ENCODE results near the gene GAS7.
A peak's percentile ranks its signal among the peaks of the same experiment; 100 is the strongest.

Gene GAS7

DNA sequence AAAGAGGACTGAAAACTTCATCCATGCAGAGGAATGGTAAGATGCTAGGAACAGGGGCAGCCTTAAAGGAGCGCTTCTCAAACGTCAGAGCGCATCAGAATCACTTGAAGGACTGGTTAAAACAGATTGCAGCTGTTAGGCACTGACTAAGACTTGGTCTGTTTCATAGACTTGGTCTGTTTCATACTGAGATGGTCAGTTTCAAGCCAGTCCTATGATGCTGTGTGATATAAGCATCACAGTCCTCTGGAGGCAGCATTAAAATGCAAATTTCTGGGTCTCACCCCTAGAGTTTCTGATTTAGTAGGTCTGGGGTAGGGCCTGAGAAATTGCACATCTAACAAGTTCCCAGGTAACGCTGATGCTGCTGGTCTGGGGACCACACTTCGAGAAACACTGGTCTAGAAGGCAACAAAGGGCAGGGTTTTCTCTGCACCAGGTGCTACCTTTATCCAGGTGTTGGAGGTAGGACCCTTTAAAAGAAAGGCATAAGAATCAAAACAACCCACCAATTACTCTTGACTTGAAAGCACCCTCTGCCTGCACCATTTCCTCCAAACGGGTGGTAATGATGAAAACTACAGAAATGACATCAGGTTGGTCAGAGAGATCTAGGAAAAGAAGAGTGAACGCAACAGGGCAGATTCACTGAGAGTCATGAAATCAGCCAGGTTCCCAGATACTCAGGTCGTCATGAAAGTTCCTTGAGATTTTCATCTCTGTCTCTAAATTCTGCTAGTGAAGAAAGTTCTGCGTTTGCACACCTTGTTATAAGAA is 198.3 kb downstream of the GAS7 start:
- TF ChIP-seq, protein P1, sequence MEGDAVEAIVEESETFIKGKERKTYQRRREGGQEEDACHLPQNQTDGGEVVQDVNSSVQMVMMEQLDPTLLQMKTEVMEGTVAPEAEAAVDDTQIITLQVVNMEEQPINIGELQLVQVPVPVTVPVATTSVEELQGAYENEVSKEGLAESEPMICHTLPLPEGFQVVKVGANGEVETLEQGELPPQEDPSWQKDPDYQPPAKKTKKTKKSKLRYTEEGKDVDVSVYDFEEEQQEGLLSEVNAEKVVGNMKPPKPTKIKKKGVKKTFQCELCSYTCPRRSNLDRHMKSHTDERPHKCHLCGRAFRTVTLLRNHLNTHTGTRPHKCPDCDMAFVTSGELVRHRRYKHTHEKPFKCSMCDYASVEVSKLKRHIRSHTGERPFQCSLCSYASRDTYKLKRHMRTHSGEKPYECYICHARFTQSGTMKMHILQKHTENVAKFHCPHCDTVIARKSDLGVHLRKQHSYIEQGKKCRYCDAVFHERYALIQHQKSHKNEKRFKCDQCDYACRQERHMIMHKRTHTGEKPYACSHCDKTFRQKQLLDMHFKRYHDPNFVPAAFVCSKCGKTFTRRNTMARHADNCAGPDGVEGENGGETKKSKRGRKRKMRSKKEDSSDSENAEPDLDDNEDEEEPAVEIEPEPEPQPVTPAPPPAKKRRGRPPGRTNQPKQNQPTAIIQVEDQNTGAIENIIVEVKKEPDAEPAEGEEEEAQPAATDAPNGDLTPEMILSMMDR (IDR thresholded peaks at IDR 0.05; ENCODE audit: low read depth, low read length): no peak
- no peak for DNase-seq (ENCODE audit: low read depth in 2 of 2)
- H3K4me3 ChIP-seq (replicated peaks in 1 of 2; ENCODE audit: low read depth in 2 of 2, low read length in 2 of 2): no peak overlapping the region

GRCh38 chr17:9998060-9998459 is 200.3 kb downstream of the GAS7 start:
- H3K4me3 ChIP-seq (replicated peaks in 1 of 2; ENCODE audit: low read depth in 2 of 2, low read length in 2 of 2): no peak overlapping the region
- TF ChIP-seq, protein P1 (IDR thresholded peaks at IDR 0.05; ENCODE audit: low read depth, low read length): no peak
- no peak for DNase-seq (ENCODE audit: low read depth in 2 of 2)

GRCh38 chr17:9994761-9995160 is 203.6 kb downstream of the GAS7 start:
- TF ChIP-seq, protein P1 (IDR thresholded peaks at IDR 0.05; ENCODE audit: low read depth, low read length): no peak
- no peak overlapping the region for H3K4me3 ChIP-seq (replicated peaks in 1 of 2; ENCODE audit: low read depth in 2 of 2, low read length in 2 of 2)
- DNase-seq (ENCODE audit: low read depth in 2 of 2): no peak

GRCh38 chr17:9991796-9992195 is 206.6 kb downstream of the GAS7 start:
- no peak for DNase-seq (ENCODE audit: low read depth in 2 of 2)
- no peak overlapping the region for H3K4me3 ChIP-seq (replicated peaks in 1 of 2; ENCODE audit: low read depth in 2 of 2, low read length in 2 of 2)
- TF ChIP-seq, protein P1 (IDR thresholded peaks at IDR 0.05; ENCODE audit: low read depth, low read length): no peak

- DNase-seq (ENCODE audit: low read depth in 2 of 2): no peak
- TF ChIP-seq, protein P1 (IDR thresholded peaks at IDR 0.05; ENCODE audit: low read depth, low read length): no peak
- no peak overlapping the region for H3K4me3 ChIP-seq (replicated peaks in 1 of 2; ENCODE audit: low read depth in 2 of 2, low read length in 2 of 2)
These were observed 207.1 kb downstream of the GAS7 start for GRCh38 chr17:9991351-9991750.

DNA sequence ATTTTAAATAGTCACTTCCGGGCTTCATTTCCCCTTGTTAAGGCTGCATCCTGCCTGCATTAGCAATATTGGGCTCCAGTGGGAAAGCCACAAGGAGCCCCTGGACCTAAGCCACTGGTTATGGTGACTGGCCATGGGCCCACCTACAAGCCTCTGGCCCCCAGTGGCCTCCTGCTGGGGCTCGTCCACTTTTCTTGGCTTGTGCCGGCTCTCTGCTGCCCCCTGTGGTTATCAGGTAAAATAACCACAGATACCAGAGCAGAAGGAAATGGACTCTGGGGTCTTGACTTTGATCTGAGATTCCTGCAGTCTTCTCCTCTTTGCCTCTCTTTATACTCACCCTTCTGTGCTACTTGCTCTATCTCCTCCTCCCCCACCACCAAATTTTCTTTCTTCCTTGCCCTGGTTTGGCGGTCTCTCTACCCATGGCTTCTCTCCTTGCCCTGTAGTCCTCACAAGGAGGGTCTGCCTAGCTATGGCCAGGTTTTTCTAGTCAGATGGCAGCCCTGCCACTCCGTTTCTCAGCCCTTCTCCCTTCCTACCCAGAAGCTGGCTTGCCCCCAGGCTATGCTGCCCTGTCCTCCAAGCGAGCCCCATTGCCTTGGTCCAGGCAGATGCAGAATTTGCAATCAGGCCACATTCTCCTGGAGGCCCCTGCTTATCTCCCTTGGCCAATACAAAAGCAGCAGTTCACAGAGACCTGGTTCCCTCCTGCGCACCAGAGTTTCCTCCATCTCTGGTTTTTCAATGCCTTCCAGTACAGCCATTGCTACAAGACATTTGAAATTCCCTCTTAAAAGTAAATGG is 210.4 kb downstream of the GAS7 start:
- TF ChIP-seq, protein P1 (IDR thresholded peaks at IDR 0.05; ENCODE audit: low read depth, low read length): peak; percentile 73
- H3K4me3 ChIP-seq (replicated peaks in 1 of 2; ENCODE audit: low read depth in 2 of 2, low read length in 2 of 2): no peak overlapping the region
- peak; percentile 14 to 46 for DNase-seq (ENCODE audit: low read depth in 2 of 2)
